Ammon's horn (tissue), 1 donor: ENCODE data around the gene MAP2K6.

Source experiments
- DNase-seq: peaks from one replicate; pipeline ENCODE4 v3.0.0-alpha.2; 2016; ENCODE audit warnings: low spot score

The MAP2K6 gene

DNA sequence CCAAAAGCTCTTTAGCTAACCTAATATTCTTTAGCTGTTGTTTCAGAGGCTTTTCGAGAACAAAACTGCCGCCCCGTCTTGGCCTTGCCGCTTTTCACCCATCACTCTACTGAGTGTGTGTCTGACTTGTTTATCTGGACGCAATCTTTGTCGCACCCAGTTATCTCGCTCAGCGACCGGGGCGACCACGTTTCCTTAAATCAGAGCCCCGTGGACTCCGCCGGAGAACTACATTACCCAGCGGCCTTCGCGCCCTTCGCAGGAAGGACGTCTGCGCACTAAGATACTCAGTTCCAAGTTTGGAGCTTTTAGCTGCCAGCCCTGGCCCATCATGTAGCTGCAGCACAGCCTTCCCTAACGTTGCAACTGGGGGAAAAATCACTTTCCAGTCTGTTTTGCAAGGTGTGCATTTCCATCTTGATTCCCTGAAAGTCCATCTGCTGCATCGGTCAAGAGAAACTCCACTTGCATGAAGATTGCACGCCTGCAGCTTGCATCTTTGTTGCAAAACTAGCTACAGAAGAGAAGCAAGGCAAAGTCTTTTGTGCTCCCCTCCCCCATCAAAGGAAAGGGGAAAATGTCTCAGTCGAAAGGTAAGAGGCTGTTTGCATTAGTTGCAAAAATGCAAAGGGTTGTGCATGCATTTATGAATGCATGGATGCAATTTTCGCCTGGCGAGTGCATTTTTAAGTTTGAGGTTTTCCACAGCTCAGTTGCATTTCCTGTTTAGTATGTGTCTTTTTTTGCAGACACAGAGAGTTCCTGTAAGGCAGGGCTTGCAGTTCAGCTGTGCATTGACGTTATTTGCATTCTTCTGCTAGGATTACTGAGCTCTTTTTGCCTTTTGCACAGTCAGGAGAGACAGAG, at the start of gene MAP2K6:
TSS of gene MAP2K6 (plus strand) at position 290 of the 867 bp plus-strand sequence. CDS start at position 578, 288 bp downstream.
- DNase-seq: peak; percentile 93

DNA sequence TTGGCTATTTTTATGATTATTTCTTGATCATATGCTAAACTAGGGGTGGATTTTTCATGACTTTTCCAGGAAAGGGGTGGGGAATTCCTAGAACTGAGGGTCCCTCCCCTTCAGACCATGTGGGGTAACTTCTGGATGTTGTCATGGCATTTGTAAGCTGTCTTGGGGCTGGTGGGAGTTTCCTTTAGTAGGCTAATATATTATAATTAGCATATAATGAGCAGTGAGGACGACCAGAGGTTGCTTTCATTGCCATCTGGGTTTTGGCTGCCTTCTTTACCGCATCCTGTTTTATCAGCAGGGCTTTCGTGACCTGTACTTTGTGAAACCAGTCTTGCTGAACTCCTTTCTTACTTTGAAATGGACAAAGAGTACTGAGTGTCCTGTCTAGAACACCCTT, 47.2 kb upstream of the MAP2K6 start:
- no peak for DNase-seq

DNA sequence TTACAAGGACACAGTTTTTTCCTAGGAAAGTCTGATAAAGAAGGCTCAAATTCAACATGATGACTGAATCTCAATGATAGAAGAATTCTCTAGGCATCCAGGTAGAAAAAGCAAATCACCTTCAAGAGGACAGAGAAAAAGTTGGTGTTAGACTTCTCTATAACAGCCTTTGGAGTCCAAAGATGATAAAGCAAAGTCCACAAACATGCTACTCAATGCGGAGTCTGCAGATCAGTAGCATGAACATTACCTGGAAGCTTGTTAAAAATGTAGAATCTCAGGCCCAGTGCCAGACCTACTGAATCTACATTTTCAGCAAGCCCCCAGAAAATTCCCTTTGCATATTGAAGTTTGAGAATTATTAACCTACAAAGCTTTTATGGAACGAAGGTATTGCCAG, 41.4 kb upstream of the MAP2K6 start:
- DNase-seq: no peak

- no peak for DNase-seq
These were observed 39.3 kb upstream of the MAP2K6 start for GRCh38 chr17:69375229-69375628.

GRCh38 chr17:69388822-69389442, 25.6 kb upstream of the MAP2K6 start:
- no peak for DNase-seq

- DNase-seq: no peak
These were observed 23.5 kb upstream of the MAP2K6 start for GRCh38 chr17:69390795-69391501.

DNA sequence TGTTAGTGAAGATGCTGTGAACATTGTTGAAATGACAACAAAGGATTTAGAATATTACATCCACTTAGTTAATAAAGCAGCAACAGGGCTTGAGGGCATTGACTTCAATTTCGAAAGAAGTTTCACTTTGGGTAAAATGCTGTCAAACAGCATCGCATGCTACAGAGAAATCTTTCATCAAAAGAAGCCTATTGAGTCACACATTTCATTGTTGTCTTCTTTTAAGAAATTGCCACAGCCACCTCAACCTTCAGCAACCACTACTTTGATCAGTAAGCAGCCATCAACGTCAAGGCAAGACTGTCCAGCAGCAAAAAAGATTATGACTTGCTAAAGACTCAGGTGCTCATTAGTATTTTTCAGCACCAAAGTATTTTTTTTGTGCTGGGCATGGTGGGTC, 13.2 kb upstream of the MAP2K6 start:
- no peak for DNase-seq

GRCh38 chr17:69402052-69402451, 12.4 kb upstream of the MAP2K6 start:
- no peak for DNase-seq

GRCh38 chr17:69404399-69404798, 10.1 kb upstream of the MAP2K6 start:
- DNase-seq: no peak

GRCh38 chr17:69405096-69405495, 9.4 kb upstream of the MAP2K6 start:
- DNase-seq: no peak

DNA sequence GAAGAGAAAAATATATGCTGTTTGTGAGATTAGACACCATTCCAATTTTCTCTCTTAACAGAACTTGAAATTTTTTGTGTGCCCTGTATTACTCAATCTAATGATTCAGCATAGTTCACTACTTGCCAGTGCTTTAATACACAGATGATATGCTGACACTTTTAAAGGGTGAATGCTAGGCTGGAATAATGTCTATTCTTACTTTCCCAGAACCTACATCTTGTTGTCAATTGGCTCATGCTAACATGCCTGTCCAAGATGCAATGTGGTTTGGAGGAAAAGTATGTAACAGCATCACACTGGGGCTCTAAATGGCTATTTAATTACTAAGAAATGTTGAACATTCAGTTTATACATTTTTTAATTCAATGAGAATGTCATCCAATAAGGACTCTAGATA, 7.6 kb upstream of the MAP2K6 start:
- DNase-seq: no peak

DNA sequence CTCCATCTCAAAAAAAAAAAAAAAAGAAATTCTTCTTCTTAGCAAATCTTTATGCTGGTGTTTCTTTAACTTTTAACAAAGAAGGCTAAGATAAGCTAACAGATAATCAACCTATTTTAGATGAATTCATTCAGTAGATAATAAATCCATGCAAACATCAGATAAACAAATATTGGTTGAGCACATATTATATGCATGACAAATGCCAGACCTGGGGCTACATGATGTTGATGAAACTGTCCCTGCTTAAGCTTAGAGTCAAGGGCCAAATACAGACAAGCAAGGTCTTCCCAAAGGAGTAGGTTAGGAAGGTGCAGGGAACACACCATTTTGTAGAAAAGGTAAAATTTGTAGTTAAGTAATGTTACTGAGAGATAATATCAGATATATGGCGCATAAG, 6.7 kb upstream of the MAP2K6 start:
- no peak for DNase-seq

- DNase-seq: no peak
These were observed 3.8 kb upstream of the MAP2K6 start for GRCh38 chr17:69410671-69411070.

DNA sequence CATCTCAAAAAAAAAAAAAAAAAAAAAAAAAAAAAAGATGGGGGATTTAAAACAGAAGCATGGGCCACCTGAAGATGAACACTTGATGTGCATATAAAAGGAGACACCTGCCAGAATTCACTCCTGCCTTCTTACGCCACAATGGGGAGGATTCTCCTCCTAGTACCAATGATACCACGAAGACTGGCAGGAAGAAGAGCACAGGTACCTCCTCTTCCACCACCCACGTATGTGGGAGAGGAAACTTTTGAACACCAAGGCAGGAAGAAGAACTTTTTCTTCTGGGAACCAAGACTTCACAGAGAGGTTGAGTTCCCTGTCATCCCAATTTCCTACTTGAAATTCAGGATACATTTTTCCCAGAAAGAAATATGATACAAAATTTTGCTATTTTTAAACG, 2.7 kb upstream of the MAP2K6 start:
- DNase-seq: no peak

DNA sequence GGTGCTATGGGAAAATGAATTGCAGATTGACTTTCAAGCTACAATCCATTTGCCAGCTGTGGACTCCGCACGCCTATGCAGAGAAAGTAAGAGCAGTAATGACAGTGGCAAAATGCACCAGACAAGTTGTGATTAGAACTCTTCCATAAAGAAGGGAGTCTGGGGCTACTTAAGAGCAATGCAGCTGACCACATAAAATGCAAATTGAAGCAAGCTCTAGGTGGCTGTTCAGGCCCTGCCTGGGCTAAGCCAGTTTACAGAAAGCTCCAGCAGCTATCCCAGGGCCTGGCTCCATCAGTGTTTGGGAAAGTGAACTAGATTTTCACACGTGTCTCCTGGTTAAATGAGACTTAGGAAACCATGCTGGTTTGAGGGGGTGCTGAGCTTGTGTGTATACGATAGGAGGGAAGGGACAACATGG, 2.2 kb upstream of the MAP2K6 start:
- no peak for DNase-seq

GRCh38 chr17:69415431-69415830, 934 bp downstream of the MAP2K6 start:
- DNase-seq: no peak

DNA sequence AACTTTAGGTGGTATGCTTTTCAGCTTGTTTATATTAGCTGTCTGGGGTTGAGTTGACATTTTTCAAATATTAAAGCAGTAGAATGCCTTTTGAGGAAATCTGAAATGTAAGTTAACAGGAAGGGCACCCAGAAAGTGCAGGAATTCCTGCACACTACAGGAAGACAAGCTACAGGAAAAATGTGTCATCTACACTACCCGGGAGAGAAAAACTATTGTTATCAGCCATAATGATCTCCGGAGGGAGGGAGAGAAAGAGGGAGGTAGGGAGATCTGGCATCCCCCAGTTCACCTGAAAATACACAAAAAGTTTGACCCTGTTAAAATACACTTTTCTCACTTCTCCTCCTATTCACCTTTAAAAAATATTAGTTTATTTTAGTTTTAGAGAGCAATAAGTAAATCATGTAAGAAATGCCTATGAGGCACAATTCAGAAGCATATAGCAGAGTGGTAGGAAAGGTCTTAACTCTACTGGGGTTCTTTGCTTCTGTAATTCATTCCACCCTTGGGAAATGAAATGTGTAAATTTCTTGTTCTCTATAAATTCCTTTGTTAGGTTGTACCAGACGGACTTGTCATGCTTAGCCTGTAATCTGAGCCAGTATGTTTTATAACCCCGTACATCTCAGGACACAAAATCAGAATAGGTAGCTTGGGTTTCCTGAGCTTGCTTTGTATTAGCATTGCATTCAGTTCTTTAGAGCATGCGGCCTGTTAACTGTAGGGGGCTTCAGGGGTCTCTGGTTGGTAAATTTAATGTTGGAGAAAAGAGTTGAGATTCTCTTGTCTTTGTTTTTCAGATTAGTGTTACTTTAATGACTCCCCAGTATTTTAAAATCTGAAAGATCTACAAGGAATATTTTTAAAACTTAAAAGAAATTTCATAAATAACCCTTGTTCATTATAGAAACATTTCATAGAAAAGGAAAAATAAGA, 3.3 kb downstream of the MAP2K6 start:
- DNase-seq: no peak

DNA sequence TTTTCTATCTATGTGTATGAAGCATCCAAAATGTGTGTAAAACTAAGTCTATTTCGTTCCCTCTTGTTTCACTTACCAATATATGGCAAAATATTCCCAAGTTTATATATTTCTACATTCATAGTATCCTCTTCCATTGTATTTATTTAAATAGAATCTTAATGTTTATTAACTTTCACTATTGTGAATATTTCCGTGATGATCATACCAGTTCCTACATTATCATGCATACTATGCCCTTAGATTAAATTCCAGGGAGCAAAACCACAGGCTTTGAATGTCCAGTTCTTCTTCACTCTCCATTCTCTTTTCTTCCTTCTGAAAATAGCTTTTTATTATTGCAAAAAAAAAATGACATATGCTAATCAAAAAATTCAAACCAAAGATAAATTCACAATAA, 4.0 kb downstream of the MAP2K6 start:
- DNase-seq: no peak

DNA sequence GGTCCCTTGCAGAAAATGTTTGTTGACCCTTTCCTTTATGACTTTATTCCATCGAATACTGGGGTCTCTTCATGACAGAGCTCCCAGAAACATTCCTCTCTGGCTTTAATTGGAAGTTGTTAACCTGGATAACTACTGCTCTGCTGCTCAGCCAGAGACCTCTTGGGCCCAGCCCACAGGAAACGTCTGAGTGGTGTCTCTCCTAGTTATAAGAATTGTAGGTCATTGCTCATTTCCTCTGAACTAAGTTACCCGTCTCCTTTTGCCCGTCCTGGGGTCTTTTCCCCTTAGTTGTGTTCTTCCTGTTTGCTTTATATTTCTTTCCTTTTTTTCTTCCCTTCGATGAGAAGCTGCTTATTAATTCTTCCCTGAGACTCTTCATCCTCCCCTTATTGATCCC, 9.0 kb downstream of the MAP2K6 start:
- no peak for DNase-seq

DNA sequence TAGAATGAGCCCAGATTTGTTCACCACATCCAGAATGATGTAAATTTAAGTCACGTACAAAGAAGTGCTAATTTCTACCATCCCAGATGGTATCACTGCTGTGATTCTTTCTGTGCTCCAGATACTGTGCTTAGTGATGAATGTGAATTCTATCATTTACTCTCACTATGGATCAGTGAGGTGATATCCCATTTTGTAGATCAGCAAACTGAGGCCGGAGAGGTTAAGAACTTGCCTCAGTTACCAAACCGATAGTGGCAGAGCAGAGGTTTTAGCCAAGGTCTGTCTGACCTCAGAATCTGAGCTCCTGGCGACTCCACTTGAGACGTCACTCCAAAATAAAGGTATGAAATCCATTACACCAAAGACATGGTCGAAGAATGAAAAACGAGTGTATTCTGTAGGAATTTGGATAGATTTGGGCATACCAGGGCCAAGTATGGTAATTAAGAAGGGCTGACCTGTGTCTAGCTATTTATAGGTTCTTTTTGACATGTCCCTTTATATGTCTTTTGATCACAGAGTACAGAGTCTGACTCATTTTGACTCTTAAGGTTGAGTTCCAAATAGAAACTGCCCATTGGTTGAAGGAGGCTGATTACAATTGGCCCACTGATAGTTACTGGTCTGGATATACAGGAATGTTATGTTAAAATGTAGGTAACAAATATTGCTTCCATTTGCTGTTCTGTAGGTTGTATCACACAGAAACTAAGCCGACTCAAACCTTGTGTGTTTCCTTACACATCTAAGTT, 10.0 kb downstream of the MAP2K6 start:
- no peak for DNase-seq

- DNase-seq: no peak
These were observed 11.5 kb downstream of the MAP2K6 start for GRCh38 chr17:69425978-69426377.
